Gastroesophageal sphincter (tissue), 3 donors: Measurements from ENCODE around the gene ZNF214.

Source experiments
- EP300 ChIP-seq: sonication (generic); formaldehyde crosslinking; IDR thresholded peaks from one replicate; pipeline ENCODE4 v1.6.1; 2017; ENCODE audit warnings: antibody characterized with exemption, mild to moderate bottlenecking
- POLR2A ChIP-seq, 2 donors: fragments of 450-650 bp; IDR thresholded peaks; one replicate each; pipeline ENCODE4 v1.6.1; 2017; ENCODE audit warnings: antibody characterized with exemption in 2 of 2, mild to moderate bottlenecking in 2 of 2, moderate library complexity in 1 of 2
- POLR2AphosphoS5 ChIP-seq: sonication (generic); formaldehyde crosslinking; IDR thresholded peaks from one replicate; pipeline ENCODE4 v1.6.1; 2017; ENCODE audit warnings: antibody characterized with exemption
- TF ChIP-seq, protein P1 (sequence below), 4 experiments: fragments of 200-600 bp in 2 of 4; fragments of 450-650 bp in 2 of 4; sonication (generic) in 1 of 4; IDR thresholded peaks; one replicate each; pipeline ENCODE4 v1.5.1; 2017 to 2019; ENCODE audit warnings: antibody characterized with exemption in 4 of 4, mild to moderate bottlenecking in 2 of 4, moderate library complexity in 2 of 4

DNA sequence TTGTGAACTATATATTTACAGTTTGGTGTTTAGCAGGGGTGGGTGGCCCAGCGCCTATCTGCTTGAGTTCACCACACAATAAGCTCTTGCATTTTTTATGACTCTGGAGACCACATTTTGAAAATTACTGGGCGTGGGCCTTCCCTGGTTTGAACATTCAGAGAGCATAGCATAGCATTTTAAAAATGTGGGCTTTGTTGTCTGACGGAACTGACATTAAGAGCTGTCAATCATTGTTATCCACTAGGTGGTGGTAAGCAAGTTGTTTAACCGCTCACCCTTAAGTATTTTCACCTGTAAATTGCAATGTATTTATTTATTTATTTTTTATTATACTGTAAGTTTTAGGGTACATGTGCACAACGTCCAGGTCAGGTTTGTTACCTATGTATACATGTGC lies 1.2 kb upstream of the ZNF214 start:
- TF ChIP-seq, protein P1, sequence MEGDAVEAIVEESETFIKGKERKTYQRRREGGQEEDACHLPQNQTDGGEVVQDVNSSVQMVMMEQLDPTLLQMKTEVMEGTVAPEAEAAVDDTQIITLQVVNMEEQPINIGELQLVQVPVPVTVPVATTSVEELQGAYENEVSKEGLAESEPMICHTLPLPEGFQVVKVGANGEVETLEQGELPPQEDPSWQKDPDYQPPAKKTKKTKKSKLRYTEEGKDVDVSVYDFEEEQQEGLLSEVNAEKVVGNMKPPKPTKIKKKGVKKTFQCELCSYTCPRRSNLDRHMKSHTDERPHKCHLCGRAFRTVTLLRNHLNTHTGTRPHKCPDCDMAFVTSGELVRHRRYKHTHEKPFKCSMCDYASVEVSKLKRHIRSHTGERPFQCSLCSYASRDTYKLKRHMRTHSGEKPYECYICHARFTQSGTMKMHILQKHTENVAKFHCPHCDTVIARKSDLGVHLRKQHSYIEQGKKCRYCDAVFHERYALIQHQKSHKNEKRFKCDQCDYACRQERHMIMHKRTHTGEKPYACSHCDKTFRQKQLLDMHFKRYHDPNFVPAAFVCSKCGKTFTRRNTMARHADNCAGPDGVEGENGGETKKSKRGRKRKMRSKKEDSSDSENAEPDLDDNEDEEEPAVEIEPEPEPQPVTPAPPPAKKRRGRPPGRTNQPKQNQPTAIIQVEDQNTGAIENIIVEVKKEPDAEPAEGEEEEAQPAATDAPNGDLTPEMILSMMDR (IDR thresholded peaks at IDR 0.05) = no peak
- no peak for TF ChIP-seq EP300
- TF ChIP-seq POLR2A (IDR thresholded peaks at IDR 0.05) = no peak
- no peak for TF ChIP-seq POLR2AphosphoS5
